GM10847 (cell line): ENCODE results near the gene SMCO2.

Source experiments
- POLR2A ChIP-seq: IDR thresholded peaks from 2 replicates; pipeline ENCODE4 v1.6.1; 2011; ENCODE audit not compliant: insufficient read length; ENCODE audit errors: extremely low read depth

SMCO2 gene

DNA sequence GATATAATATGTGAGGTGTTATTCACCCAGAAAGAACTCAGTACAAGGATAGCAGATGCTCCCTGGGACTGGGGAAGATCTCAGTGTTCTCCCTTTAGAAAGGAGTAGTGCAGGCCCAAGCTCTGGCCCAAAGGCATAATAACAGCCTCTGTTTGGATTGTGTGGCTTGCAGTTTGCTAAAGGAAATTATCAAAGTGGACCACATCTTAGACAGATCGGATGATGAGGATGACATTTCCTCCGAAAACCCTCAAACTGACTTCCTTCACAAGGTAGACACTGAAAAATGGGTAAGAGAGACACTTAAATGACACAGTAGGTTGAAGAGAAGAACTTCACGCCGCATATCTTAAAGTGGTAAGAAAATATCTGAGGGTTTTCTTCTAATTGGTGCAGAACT lies 26.1 kb downstream of the SMCO2 start:
- TF ChIP-seq POLR2A = no peak

DNA sequence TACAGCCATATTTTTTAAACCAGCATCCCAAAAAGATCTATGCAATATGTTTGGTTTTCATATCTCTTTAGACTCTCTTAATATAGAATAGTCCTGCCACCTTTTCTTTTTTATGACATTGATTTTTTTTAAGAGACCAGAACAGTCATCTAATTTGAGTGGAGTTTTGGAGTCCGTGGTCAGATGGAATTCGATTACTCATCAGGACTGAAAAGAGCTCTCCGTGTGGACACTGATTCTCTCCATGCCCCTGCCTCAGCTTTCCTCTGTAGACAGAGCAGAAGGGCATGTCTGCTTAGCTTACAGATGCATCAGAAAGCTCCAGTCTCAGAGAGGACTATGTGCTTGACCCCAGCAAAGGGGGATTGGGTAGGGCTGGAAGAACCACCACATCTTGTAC lies 27.8 kb downstream of the SMCO2 start:
- no peak for TF ChIP-seq POLR2A

DNA sequence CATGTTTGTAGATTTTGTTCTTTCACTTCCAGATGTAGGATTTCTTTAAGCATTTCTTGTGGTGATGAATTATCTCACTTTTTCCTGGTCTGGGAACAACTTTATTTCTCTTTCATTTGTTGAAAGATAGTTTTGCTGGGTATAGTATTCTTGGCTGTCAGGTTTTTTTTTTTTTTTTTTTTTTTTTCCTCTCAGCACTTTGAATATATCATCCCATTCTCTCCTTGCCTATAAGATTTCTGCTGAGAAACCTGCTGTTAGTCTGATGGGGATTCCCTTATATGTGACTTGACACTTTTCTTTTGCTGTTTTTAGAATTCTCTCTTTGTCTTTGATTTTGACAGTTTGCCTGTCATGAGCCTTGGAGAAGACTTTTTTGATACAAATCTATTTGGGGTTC lies 30.5 kb downstream of the SMCO2 start:
- TF ChIP-seq POLR2A = no peak

DNA sequence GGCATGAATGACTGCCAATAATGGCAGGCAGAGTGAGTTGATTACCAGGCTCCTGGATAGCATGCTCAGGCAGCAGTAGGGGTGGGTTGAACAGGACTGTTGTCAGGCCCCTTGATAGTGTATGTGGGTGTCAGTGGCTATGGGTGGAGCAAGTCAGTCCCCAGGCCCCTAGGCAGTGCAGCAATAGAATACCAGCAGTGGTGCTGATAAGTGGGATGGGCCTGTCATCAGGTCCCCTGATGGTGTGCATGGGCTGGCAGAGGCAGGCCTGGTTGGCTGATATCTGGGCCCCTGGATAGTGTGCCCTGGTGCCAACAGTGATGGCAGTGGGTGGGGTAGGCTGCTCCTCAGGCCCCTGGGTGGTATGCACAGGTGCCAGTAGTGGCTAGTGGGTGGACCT lies 32.4 kb downstream of the SMCO2 start:
- TF ChIP-seq POLR2A = no peak

DNA sequence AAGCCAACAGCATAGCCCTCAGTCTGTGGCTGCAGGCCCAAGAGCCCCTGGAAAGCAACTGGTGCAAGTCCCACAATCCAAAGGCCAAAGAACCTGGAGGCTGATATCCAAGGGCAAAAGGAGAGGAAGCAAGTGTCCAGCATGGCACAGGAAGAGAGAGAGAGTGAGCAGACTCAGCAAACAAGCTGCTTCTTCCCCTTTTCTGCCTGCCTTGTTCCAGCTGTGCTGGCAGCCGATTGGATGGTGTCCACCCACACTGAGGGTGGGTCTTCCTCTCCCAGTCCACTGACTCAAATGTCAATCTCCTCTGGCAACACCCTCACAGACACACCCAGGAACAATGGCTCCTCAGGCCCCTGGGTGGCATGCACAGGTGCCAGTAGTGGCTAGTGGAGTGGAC lies 33.5 kb downstream of the SMCO2 start:
- no peak for TF ChIP-seq POLR2A

DNA sequence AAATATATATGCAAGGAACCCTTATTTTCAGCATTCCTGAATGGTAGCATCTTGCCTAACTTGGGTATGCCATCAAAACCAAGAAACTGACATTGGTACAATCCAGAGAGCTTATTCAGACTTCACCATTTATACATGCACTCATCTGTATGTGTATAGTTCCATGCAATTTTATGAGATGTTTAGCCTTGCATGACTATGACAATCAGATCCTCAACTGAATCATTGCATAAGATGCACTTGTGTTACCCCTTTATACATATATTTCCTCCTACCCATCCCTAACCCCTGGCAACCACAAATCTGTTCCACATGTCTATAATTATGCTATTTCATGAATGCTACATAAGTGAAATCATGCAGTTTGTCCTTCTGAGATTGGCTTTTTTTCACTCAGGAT lies 40.4 kb downstream of the SMCO2 start:
- TF ChIP-seq POLR2A = no peak

DNA sequence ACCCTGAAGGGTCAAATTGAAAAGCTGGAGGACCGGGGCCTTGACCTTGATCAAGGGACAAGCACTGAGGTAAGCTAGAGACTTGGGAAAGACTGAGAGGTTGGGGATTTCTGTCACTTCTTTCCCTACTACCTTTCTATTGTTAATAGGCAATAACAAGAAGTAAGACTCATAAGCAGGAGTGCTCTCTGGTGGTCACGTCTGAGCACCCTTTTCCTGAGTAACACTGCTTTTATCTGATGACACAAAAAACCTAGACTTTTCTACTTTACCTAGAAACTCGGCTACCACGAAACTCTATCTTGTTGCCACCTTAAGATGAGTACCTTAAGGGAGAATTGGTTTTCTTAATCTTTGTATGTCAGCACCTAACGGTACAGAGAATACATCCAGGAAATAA lies 41.9 kb downstream of the SMCO2 start:
- no peak for TF ChIP-seq POLR2A

DNA sequence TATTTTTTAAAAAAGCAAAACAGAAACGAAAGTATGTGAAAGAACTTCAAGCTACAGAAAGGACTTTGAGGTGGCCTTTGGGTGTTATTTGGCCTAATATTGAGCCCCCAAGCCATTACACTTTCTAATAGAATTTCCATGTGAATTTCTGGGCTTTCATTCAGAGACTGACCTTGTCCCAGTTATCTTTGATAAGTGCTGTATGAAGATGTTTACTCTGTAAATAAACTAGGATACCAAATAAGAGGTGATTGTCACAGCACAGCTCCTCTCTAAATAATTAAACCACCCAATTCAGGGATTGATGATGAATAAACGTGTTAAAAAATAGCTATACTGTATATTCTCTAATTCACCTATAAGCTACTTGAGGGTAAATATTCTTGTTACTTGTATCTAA lies 44.7 kb downstream of the SMCO2 start:
- TF ChIP-seq POLR2A = no peak

DNA sequence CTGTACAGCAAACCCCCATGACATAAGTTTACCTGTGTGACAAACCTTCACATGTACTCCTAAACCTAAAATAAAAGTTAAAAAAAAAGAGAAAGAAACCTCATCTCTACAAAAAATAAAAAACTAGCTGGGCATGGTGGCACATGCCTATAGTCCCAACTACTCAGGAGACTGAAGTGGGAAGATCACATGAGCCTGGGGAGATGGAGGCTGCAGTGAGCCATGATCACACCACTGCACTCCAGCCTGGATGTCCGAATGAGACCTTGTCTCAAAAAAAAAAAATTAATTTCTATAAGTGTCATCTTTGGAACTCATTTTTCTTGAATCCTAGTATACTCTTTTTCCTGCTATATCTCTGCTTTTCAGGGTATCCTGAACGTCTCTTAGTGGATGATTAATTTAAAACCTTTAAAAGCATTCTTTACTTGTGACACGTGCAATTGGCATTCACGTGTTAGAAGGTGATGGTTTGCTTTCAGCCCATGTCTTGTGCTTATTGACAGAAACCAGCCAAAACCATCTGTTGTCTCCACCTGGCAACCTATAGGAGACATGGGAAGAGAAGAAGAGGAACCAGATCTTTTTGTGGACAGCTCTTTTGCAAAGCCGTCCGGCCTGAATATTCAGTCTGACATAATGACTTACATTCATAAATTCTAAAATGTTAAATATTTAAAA lies 46.9 kb downstream of the SMCO2 start:
- no peak for TF ChIP-seq POLR2A

DNA sequence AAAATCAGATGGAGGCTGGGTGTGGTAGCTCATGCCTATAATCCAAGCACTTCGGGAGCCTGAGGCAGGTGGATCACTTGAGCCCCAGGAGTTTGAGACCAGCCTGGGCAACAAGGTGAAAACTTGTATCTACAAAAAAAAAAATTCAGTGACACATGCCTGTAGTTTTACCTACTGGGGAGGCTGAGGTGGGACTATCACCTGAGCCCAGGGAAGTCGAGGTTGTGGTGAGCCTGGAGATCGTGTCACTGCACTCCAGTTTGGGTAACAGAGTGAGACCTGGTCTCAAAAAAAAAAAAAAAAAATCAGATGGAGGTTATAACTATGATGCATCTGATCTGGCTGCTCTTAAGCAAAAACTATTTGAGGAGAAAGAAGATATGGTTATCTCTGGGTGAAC lies 50.9 kb downstream of the SMCO2 start:
- no peak for TF ChIP-seq POLR2A

DNA sequence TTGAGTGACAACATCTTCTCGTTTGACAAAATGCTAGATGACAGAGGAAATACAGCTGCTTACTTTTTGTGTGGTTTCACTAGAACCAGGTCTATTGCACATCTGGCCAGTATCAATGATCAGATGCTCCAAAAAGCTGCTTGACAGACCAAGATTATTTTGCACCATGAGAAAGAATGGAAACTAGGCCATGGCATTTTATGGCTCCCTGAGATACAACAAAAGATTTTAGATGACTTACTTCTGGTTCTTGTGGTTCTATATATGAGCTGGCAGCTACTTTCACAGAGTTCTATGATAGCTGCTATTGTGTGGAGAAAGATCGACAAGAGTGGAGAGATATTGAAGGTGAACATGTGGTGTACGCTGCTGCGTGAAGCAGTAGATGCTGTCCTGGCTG lies 51.6 kb downstream of the SMCO2 start:
- no peak for TF ChIP-seq POLR2A

DNA sequence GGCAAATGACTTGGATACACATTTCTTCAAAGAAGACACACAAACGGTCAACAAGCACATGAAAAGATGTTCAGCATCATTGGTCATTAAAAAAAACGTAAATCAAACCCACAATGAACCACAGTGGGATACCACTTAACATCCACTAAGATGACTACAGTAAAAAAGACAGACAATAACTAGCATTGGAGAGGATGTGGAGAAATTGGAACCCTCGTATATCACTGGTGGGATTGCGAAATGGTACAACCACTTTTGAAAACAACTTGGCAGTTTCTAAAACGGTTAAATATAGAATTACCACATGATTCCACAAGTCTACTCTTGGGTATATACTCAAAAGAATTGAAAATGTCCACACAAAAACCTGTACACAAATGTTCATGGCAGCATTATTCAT lies 52.2 kb downstream of the SMCO2 start:
- TF ChIP-seq POLR2A = no peak

DNA sequence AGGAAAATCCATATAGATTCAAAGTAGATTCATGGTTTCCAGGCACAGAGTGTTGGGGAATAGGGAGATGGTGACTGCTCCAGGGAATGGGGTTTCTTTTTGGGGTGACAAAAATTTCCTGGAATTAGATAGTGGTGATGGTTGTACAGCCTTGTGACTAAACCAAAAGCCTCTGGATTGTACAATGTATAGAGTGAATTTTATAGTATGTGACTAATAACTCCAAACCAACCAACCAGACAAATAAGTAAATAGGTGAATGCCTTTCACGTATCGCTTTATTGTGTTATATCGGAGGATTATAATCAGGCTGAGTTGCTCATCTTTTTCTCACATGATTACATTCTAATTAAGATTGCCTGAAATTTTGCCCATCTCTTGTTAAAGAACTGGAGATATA lies 52.8 kb downstream of the SMCO2 start:
- no peak for TF ChIP-seq POLR2A

DNA sequence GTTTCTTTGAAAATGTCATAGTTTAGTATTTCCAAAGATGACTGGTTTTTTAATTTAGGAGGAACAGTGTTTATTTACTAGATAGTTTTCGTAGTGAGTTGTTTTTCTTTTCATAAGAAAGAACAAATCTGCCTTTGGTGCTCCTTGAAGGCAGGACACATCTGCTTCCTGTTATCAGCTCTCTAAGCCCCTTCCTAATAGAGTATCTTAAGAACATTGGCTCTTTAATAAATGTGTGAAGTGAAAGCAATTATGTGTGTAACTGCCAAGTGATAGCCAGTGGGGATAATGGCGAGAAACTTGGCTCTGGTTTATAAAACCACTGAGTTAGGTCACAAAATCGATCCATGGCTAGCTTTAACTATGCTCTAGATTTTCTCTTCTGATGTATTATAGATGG lies 54.0 kb downstream of the SMCO2 start:
- no peak for TF ChIP-seq POLR2A

DNA sequence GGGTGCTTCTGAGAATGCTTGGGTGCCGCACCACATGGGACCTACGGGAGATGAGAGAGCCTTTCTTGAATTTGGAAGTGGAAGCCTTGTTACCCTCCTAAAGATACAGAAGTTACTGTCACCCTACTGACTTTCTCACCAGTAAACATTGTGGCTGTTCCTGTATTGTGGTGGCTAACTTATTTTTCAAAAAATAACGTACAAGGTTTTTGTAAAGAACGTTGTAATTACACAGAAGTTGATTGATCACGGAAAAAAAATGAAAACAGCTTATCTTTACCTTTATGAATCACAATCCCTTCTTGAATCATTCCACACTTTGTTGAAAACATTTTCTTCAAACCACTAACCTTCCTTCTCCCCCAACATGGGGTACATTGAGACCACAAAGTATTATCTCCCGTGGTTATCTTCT lies 55.5 kb downstream of the SMCO2 start:
- no peak for TF ChIP-seq POLR2A

DNA sequence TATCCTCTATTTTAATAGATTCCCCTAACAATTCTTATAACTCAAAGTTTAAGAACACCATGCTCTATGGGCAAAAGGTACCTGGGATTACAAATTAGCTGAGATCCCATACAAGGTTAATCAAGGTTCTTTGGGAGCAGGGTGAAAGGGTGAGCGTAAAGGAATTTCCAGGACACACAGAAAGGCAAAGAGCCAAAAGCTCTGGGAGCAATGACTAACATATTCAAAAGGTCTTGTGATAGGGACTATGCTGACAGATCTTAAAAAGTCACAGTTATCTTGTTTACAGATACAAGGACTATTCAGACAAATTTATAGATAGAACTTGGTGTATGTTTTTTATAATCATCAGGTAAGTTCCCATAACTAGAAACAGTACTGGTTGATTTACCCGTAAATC lies 58.0 kb downstream of the SMCO2 start:
- no peak for TF ChIP-seq POLR2A

DNA sequence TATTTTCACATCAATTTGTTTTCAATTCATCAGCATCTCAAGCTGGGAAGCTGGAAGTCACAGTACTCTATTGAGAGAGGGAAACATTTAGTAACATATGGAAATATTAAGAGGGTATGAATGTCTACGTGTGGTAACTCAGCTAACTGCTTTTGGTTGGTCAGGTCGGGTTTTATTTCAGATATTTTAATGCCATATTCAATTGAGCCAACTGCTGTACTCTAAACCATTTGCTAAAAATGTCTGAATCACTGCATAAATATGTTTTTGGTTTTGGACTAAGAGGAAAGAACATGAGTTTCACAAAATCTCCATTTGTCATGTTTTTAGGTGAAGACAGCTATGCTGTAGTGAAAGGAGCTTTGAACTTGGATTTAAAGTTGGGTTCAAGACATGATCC lies 58.6 kb downstream of the SMCO2 start:
- TF ChIP-seq POLR2A = no peak

DNA sequence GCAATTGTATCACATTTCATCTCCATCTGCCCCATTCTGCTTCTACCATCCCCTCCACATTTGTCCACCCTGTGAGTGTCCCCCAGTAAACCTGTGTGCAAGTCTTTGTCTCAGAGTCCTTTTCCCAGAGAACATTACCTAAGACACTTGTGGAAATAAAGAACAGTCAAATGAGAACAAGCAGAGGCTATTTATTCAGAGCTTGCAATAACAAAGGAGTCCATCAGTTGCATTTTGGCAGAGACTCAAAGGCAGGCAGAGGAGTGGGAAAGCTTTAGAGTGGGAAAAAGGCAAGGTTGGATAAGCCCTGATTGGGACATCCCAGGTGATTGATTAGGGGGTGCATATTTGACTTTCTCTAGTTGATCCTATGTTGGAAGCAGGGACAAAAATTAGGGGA lies 59.2 kb downstream of the SMCO2 start:
- TF ChIP-seq POLR2A = no peak

DNA sequence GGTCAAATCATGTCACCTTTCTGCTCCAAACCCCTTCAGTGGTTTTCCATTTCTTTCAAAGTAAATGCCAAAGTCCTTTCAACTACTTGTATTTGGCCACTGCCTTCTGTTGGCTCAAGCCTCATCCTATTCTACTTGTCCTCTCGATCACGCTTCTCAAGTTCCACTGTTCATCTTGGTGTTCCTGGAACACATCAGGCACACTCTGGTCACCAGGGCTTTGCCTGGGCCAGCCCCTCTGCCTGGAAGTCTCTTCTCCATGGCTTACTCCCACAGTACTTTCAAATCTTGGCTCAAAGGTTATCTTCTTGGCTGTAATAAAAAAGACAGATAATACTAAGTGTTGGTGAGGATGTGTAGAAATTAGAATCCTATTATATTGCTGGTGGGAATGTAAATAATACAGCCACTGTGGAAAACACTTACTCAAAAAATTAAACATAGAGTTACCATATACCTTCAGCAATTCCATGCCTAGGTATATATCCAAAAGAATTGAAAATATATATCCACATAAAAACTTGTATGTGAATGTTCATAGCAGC lies 60.2 kb downstream of the SMCO2 start:
- TF ChIP-seq POLR2A = no peak
